ENCODE data around the gene SGIP1.

GRCh38 chr1:66752671-66753371, 218.9 kb downstream of the SGIP1 start:
- TF ChIP-seq CTCF (IDR thresholded peaks at IDR 0.05) (no peak), ZFX (IDR thresholded peaks at IDR 0.05; ENCODE audit: borderline replicate concordance) (no peak)

Measured in 22Rv1 (cell line).